ENCODE results near the gene ARMH4. TPM values are rescaled to one million over a fixed set of nuclear protein-coding genes. Genes with fewer than 3 reads are reported as not detected.

ARMH4 gene
- polyA plus RNA-seq, 1 donor (not counting 4 experiments of a cell fraction or from before 2014, with no cell fraction given), result 0.56 TPM

- H3K9me3 ChIP-seq (ENCODE audit: control insufficient read depth, low read depth, low read length), result no peaks in the 10 kb centered on the region
- FAIRE-seq, result peak; percentile 49
- H3K9ac ChIP-seq (ENCODE audit: control insufficient read depth, extremely low read depth, insufficient read depth, low read length), result no peak overlapping the region
- H3K27me3 ChIP-seq (ENCODE audit: control insufficient read depth, extremely low read depth, insufficient read depth, low read length), result no peaks in the 10 kb centered on the region
- H2AFZ ChIP-seq (ENCODE audit: control insufficient read depth, low read length), result no peak overlapping the region
- H3K9me1 ChIP-seq (ENCODE audit: control insufficient read depth, extremely low read depth, insufficient read depth, low read length), result no peaks in the 10 kb centered on the region
- peaks cover 7% of the 10 kb centered on the region for H3K4me1 ChIP-seq (ENCODE audit: control insufficient read depth, extremely low read depth, insufficient read depth, low read length)
- no peak for DNase-seq (ENCODE audit: low read depth, low spot score)
- no peak for TF ChIP-seq EZH2 (IDR thresholded peaks at IDR 0.05; ENCODE audit: low read length)
- TF ChIP-seq, protein P1, sequence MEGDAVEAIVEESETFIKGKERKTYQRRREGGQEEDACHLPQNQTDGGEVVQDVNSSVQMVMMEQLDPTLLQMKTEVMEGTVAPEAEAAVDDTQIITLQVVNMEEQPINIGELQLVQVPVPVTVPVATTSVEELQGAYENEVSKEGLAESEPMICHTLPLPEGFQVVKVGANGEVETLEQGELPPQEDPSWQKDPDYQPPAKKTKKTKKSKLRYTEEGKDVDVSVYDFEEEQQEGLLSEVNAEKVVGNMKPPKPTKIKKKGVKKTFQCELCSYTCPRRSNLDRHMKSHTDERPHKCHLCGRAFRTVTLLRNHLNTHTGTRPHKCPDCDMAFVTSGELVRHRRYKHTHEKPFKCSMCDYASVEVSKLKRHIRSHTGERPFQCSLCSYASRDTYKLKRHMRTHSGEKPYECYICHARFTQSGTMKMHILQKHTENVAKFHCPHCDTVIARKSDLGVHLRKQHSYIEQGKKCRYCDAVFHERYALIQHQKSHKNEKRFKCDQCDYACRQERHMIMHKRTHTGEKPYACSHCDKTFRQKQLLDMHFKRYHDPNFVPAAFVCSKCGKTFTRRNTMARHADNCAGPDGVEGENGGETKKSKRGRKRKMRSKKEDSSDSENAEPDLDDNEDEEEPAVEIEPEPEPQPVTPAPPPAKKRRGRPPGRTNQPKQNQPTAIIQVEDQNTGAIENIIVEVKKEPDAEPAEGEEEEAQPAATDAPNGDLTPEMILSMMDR (optimal IDR thresholded peaks at IDR 0.05 in 1 of 3, IDR thresholded peaks at IDR 0.05 in 1 of 3, conservative IDR thresholded peaks at IDR 0.05 in 1 of 3; ENCODE audit: extremely low read depth in 1 of 3, insufficient read depth in 2 of 3, low read length in 3 of 3), result peak; percentile 52 to 73 (median 69)
- dilution Hi-C loops (cut with MboI; ENCODE audit: extremely low pct_ligation_motif_present, low sequenced_read_pairs), result no loop called here
- no peaks in the 10 kb centered on the region for H3K79me2 ChIP-seq (ENCODE audit: control insufficient read depth, insufficient read depth, low read length)
- no peak overlapping the region for H3K27ac ChIP-seq (ENCODE audit: control insufficient read depth, insufficient read depth, low read length)
- no peaks in the 10 kb centered on the region for H3K36me3 ChIP-seq (ENCODE audit: control insufficient read depth in 2 of 2, extremely low read depth in 1 of 2, insufficient read depth in 2 of 2, low read length in 2 of 2)
- no peaks in the 10 kb centered on the region for H4K20me1 ChIP-seq (ENCODE audit: control insufficient read depth, extremely low read depth, insufficient read depth, low read length)
- no peak overlapping the region for H3K4me3 ChIP-seq (ENCODE audit: control insufficient read depth in 2 of 3, extremely low read depth in 1 of 3, insufficient read depth in 2 of 3, low read depth in 1 of 3, low read length in 3 of 3)
- H3K4me2 ChIP-seq (ENCODE audit: control insufficient read depth, extremely low read depth, insufficient read depth, low read depth, low read length), result peak overlapping the region; percentile 45
These were observed 79.5 kb downstream of the ARMH4 start for GRCh38 chr14:58072288-58073071.

GRCh38 chr14:58071341-58071740 is 80.7 kb downstream of the ARMH4 start:
- Histone ChIP-seq H3K9me1 (ENCODE audit: control insufficient read depth, extremely low read depth, insufficient read depth, low read length) (no peaks in the 10 kb centered on the region), H3K27ac (ENCODE audit: control insufficient read depth, insufficient read depth, low read length) (no peak overlapping the region), H3K4me2 (ENCODE audit: control insufficient read depth, extremely low read depth, insufficient read depth, low read depth, low read length) (no peak overlapping the region), H3K4me1 (ENCODE audit: control insufficient read depth, extremely low read depth, insufficient read depth, low read length) (no peaks in the 10 kb centered on the region), H3K4me3 (ENCODE audit: control insufficient read depth in 2 of 3, extremely low read depth in 1 of 3, insufficient read depth in 2 of 3, low read depth in 1 of 3, low read length in 3 of 3) (no peak overlapping the region), H3K79me2 (ENCODE audit: control insufficient read depth, insufficient read depth, low read length) (no peaks in the 10 kb centered on the region), H3K9me3 (ENCODE audit: control insufficient read depth, low read depth, low read length) (no peaks in the 10 kb centered on the region), H2AFZ (ENCODE audit: control insufficient read depth, low read length) (no peak overlapping the region), H3K36me3 (ENCODE audit: control insufficient read depth in 2 of 2, extremely low read depth in 1 of 2, insufficient read depth in 2 of 2, low read length in 2 of 2) (no peaks in the 10 kb centered on the region), H3K9ac (ENCODE audit: control insufficient read depth, extremely low read depth, insufficient read depth, low read length) (no peak overlapping the region), H3K27me3 (ENCODE audit: control insufficient read depth, extremely low read depth, insufficient read depth, low read length) (no peaks in the 10 kb centered on the region), H4K20me1 (ENCODE audit: control insufficient read depth, extremely low read depth, insufficient read depth, low read length) (no peaks in the 10 kb centered on the region)
- dilution Hi-C loops (cut with MboI; ENCODE audit: extremely low pct_ligation_motif_present, low sequenced_read_pairs), result no loop called here
- DNase-seq (ENCODE audit: low read depth, low spot score), result no peak
- TF ChIP-seq, protein P1 (optimal IDR thresholded peaks at IDR 0.05 in 1 of 3, IDR thresholded peaks at IDR 0.05 in 1 of 3, conservative IDR thresholded peaks at IDR 0.05 in 1 of 3; ENCODE audit: extremely low read depth in 1 of 3, insufficient read depth in 2 of 3, low read length in 3 of 3), result no peak
- TF ChIP-seq EZH2 (IDR thresholded peaks at IDR 0.05; ENCODE audit: low read length), result no peak
- no peak for FAIRE-seq

All from keratinocyte (primary cell).